NK-92 (cell line): ENCODE data around the gene GALNT2.

Experiments
- DNase-seq: peaks from one replicate; lab custom pipeline; 2025; ENCODE audit not compliant: unreplicated experiment; lab: John Stamatoyannopoulos, UW

GALNT2 gene

DNA sequence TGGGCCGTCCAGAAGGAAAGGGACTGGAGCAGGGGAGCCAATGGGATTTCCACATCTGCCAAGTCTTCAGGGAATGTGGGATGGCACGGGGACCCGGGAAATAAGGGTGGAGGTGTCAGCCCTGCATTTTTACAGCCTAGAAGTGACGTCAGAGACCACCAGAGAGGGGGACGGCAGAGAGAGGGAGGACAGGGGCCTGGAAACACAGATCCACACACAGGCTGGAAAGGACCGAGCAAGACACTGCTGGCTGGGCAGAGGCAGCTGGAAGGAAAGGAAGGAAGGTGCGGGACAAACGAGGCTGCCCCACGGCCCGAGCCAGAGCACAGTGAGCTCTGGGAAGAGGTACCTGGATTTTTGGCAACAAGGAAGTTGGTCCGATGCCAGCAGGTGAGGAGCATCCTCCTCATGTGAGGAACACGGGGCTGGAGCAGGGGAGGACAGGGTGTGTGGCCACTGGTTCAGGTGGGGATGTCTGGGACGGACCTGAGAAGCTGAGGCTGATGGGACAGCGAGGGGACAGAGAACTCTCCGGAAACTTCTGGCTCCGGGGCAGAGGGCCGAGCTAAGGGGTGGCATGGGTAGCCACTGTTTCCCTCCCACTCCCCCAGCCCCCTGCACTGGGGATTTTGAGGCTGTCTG lies 220.8 kb downstream of the GALNT2 start:
- no peak for DNase-seq

DNA sequence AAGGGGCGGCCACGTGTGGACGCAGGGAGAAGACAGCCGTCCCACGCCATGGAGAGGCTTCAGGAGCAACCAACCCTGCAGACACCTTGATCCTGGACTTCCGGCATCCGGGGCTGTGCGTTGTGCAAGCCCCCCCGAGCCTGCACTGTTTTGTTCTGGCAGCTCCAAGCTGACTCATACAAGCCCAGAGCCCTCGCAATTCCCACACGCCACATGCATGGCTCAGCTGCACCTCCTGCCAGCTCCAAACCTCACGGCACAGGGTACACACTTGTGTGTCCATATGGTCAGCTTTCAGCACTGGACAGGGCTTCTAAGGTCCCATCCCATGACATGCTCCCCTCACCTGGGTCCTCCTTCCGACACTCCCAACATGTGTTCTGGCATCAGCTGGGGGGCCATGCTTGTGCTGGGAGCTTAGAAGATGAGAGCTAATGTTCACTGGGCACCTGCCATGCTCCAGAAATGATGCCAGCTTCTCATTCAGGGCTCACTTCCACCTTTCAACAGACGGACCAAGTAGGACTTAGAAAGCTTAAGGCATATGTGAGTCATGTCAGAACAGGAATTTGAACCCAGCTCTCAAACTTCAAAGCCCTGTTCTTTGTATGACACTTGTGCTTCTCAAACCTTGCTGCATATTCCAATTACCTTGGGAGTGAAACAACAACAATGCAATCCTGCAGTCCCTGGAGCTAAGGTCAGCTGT lies 221.8 kb downstream of the GALNT2 start:
- DNase-seq, result no peak

DNA sequence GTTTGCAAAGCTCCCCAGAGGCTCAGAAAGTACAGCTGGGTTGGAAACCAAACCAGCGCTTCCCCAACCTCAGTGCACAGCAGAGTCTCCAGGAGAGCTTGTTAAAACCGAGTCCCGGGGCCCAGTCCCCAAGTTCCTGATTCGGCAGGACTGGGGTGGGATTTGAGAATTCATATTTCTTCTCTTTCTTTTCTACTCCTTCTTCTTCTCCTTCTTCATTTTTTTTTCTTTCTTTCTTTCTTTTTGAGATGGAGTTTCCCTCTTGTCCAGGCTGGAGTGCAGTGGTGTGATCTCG lies 222.3 kb downstream of the GALNT2 start:
- DNase-seq, result no peak

DNA sequence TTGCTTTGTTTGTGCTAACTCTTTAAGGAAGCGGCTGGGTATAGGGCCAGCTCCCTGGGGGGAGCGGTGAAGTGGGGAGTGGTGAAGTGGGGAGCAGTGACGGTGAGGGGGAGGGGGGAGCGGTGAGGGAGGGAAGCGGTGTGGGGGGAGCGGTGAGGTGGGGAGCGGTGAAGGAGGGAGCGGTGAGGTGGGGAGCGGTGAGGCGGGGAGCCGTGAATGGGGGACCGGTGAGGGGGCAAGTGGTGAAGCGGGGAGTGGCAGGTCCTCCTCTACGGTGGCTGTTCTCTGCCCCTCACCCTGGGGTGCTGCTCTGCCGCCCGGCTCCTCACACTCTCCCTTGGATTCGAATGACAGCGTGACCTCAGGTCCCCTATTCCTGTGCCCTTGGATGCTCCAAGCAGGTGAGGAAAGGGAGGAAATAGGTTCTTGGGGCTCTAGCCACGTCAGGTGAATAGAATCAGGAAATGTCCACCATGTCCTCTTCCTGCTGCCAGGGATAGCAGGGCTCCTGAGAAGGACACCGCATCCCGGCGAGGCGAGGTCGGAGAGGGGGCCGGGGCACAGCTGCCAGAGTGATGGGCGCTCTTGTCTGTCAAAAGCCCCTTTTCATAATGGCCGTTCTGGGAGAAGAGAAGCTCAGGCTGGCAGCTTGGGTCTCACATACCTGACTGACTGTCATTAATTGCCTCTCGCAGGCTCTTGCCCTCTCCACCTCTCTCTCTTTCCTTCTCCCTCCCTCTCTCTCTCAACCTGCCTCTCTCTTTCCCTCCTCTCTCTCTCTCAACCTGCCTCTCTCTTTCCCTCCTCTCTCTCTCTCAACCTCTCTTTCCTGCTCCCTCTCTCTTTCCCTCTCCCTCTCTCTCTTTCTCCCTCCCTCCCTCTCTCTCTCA lies 224.9 kb downstream of the GALNT2 start:
- no peak for DNase-seq

DNA sequence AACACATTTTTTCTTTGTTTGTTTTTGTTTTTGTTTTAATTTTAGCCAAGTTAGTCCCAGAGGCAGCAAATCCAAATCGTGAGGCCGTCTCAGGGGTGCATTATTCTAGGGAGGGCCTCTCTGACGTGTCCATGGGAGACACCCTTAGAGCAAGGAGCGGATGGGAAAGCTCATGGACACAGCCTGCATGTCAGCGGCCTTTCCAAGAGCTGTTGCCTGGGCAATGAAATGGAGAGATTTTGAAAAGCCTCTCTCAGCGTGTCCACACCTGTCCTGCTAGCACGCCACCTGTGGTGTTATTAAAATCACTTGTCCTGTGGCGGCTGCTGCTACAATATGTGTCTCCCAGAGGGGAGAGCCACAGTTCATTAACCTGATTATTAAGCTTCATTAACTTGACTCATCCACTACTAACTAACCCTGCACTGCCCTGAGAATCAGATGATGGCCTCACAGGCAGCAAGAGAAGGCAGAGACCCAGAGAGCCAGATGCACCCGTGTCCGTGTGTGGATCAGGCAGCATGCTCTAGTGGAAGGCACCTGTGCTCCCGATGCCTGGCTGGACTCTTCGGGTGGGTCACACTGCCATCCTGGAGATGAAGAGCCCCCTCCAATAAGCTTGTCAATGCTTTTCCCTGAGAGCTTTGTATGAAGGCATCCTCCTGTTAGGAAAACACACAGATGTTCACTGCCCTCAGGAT lies 225.8 kb downstream of the GALNT2 start:
- DNase-seq, result no peak

DNA sequence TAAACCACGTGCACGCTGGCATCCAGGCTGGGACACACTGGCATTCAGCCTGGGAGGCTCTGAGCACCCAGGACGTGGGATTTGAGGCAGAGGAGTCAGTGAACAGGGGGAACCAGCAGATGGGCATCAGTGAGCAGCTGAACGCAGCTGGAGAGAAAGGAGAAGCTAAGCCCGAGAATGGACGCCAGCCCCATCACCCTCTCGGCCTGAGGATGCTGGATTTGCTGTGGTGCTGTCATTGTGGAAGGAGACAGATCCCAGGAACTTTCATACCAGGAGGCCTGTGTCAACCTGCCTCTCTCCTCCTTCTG lies 226.3 kb downstream of the GALNT2 start:
- DNase-seq, result no peak

DNA sequence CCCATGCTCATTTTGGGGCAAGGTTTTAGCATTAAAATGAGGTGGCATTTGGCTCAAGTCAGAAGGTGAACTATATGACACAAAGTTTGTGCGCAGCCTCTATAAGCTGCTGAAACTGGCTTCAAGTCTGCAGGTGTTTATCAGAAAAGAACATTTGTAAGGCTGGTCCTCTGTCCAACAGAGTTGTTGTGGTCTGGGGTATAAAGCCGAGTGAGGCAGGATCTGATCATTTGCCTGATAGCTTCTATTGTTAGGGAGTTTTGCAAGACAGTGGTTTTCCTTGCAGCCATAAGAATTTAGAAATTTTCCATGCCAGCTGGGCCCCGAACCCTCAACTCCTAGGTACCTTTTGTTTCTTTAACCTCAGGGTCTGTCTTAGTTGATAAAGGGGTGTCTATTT lies 228.3 kb downstream of the GALNT2 start:
- no peak for DNase-seq

DNA sequence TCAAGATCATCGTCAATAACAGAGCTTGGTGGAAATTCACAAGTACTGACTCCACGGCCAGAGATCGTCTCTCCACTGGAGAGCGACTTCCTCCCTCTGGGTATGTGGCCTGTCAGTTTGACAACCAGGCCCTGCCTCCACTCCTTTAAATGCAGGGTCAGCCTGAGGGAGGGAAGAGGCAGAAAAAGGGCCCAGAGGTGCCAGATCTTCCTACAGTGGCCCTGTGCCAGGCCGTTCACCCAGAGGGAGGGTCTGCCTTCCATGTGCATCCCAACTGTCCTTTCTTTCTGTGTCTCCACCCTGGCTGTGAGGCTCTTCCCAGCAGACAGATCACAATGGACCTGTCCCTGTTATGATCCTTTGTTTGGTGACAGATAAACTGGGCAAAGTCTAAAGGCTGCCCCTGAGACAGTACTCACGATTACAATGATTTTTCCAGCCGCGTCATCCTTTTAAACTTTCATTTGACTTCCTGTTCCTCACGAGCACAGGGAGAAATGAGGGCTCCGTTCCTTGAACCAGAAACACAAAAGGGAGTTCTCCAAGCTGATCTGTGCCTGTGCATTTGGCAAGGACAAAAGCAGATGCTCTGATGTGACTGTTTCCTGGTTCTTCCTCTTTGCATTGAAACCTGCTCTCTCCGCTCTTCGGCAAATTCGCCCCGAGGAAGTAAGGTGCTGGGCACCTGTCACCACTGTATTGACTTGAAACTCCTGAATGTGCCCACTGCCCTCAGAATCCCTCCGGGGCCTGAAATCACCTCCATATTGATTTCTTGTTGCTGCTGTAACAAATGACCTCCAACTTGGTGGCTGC lies 232.4 kb downstream of the GALNT2 start:
- no peak for DNase-seq

DNA sequence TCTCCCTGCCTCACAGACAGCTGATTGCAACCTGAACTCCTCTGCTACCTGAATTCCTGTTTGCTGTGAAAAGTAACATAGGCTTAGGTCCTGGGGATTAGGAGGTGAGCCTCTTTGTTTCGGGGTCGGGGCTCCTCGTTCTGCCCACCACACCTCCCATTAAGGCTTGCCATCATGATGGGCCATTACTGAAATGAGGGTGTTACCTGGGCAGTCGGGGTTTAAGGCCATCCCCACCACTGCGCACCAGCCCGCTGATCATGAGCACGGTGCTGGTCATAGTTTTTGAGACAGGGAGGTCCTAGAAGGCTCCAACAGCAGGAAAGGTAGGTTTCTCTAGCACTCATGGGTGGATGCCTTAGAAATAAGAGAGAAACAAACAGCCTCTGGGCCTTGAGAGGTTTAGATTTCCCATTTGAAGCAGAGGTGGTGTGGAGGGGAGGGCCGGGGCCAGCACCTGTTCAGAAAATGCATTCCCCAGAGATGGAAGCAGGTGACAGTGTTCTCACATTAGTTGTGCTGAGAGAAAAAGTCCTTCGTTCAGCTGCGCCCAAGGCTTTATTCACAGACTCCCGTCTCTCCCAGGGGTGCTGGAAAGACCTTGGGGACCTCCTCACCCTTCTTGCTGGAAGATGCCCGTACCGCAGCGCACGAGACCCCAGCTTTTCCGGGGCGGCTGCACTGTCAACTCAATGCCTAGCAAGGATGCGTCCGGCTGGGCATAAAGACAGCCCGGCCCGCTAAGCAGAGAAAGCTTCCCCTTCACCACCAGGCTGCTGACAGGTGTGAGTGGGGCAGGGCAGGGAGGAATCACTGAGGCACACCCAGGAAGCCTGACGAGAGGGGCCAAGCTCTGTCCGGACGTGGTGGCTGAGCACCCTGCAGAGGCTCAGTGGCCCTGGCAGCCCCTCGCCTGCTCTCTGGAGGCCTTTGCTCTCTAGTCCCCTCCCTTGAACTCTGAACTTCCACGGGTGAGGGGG lies 233.6 kb downstream of the GALNT2 start:
- no peak for DNase-seq

DNA sequence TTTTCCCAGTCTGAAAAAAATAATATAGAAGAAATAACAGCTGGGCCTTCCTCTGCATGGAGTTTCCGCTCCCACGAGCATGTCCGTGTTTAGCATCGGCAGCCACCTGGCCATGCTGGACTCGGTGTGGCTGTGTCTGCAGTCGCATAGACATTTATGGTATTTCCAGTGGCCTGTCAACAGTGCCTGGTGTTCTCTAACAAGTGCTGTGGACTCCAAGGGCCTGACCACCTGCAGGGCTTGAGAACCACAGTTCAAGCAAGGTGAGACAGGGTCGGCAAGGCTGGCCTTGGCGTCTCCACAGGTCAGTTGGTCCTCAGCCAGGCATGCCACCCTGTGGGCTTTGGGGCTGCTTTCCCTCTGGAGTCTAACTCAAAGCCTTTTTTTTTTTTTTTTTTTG lies 234.3 kb downstream of the GALNT2 start:
- no peak for DNase-seq

DNA sequence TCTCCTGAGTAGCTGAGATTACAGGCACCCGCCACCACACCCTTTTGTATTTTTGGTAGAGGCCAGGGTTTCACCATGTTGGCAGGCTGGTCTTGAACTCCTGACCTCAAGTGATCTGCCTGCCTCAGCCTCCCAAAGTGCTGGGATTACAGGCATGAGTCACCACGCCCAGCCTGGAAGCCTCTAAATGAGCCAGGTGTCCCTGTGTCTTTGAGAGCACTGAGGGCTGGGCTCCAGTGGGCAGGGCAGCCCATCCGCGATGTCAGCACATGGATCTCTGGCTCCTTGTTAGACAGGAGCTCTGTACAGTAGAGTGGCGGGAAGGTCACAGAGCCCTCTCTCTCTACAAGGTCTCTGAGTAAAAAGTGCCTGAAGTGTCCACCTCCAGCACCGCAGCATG lies 234.8 kb downstream of the GALNT2 start:
- DNase-seq, result no peak

DNA sequence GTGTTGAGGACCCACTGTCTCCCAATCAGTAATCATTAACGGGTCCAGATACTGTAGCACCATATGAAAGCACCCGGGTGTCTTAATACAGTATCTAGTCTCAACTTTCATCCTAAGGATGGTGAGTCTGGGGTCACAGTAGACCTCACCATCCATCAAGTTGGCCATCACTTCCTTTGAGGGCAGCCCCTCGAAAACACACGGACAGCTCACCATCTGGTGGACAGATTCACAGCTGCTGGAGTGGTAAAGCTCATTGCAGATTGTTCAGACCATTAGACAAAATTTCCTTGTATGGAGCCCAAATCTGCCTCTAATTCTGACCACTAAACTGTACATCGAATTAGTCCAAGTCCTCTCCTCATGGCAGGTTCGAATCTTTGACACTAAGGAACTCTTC lies 236.0 kb downstream of the GALNT2 start:
- no peak for DNase-seq

DNA sequence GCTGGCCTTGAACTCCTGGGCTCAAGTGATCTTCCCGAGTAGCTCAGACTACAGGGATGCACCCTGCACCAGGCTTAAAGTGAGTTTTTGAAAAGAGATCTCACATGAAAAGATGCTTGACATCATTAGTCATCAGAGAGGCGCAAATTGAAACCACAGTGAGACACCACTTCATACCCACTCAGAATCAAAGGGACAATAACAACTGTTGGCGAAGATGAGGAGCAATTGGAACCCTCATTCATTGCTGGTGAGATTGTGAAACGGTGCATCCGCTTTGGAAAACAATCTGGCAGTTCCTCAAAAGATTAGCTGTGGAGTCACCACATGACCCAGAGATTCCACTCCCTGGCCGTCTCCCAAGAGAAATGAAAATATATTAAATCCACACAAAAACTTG lies 236.8 kb downstream of the GALNT2 start:
- no peak for DNase-seq

DNA sequence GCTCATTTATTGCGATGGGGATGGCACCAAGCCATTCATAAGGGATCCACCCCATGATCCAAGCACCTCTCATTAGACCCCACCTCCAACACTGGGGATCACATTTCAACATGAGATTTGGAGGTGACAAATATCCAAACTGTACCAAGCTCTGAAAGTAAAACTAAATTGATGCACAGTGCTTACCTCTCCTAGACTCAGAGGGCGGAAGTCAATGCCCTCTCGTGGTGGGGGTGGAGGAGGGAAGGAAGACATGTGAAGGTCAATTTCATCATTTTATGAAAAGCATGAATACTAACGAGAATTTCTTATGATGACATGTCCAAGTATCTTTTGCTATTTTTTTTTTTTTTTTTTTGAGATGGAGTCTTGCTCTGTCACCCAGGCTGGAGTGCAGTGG lies 239.1 kb downstream of the GALNT2 start:
- DNase-seq, result no peak

DNA sequence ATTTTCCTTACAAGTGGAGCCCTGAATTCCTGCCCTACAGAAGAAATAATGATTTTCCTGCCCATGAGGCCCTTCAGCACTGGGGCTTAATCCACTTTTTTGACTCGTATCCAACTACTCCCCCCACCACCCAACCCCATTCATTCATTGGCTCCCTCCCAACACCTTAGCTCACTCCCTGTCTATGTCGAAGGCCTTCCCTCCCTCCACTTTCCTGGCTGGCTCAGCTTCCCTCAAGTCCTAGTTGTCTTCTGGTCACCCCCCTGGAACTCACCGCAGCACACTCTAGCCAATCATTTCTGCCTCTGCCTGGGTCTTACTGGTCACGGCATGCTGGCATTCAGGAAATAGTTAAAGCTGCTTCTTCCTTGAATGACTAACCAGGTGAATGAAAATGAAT lies 240.2 kb downstream of the GALNT2 start:
- DNase-seq, result no peak

DNA sequence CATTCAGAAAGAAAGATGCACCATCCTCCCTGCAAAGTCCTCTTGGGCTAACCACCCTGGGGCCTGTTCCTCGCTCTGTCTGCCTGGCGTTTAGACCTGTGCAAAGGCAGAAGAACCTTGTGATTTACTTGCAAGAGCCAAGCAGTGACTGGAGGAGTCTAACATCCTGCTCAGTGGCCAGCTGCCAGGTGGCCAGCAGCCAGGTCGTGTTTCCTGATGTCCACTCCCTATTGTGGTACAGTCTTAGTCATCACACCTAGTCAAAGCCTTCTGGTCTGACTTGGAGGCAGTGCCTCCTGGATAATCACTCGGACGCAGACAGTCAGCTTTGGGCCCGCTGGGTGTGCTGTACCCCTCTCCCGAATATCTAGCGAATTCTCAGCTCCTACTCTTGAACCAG lies 241.0 kb downstream of the GALNT2 start:
- no peak for DNase-seq

DNA sequence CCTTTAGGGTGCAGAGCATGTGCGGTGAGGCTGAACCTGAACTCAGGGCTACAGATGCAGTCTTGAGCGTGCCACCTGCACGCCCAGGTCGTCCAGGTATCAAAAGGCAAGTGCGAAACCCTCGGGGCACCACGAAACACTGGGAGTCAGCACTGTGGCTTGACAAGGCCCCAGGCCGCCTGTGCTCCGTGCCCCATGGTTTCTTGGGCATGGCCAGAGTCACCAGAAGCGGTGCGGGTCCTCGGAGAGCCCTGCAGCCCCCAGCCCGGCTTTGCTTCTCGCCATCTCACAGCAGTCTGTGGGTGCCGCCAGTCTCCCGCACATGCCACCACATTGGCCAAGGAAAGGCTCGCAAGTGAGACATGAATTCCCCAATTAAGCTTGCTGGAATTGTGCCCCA lies 241.8 kb downstream of the GALNT2 start:
- no peak for DNase-seq

DNA sequence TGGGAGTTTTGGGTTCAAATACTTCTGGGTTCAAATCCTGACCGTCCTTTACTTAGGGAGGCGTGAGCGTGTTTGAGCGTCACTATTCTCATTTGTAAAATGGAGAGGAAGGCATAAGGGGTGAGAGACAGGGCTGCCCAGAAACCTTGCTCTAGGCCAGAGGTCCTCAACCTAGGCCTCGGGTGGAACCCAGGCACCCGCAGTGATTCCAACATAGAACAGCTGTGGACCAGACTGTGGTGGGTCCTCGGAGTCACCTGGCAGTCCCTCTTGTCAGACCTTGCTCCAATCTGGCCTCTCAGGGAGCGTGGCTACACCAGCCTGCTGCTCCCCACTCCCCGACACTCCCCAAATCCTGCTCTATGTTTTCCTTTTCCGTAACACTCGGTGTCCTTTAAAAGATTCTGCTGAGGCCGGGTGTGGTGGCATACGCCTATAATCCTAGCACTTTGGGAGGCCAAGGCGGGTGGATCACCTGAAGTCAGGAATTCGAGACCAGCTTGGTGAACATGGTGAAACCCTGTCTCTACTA lies 242.7 kb downstream of the GALNT2 start:
- no peak for DNase-seq

DNA sequence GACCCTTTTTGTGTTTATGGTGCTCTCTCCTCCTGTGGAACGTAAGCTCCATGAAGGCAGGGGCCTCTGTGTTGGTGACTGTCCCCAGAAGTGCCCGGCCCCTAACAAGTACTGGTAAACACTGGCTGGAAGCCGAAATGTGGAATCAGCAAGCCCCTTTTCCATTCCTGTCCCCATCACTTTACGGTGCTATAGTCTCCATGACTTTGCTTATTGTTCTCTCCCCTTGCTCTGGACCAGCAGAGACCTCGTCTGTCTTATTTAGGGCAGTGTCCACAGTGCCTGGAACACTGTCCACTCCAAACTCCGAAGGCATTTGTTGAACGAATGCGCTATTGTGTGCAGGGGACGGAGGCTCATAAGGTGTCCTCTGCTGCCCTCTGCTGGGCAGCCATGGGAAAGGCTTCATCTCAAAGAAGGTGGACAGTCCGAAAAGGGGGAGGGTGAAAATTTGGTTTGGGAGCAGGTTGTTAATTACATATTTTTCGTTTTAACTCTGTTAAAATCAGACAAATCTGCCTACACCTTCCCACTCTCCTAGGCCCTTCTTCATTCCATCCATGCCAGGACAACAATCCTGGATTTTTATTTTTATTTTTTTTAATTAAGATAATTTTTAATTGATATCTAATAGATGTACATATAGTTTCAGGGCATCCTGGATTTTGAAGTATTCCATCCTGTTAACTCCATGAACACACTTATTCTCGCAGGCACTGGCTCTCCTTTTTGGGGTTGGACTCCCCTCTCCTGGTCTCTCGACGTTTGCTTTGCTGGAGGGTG lies 243.5 kb downstream of the GALNT2 start:
- no peak for DNase-seq
